ENCODE measurements around the gene GPR160. TPM values are rescaled to one million over a fixed set of nuclear protein-coding genes. Genes with fewer than 3 reads are reported as not detected.

Gene GPR160
- total and polyA plus RNA-seq, 8 donors, result 7.8 to 25.4 (median 13.2) TPM

- Histone ChIP-seq H3K4me3 (peak overlapping the region in 1 of 2 donors; percentile 23), H3K27me3 (no peaks in the 10 kb centered on the region), H3K27ac (peak overlapping the region in 1 of 2 donors; percentile 83), H3K9me3 (no peaks in the 10 kb centered on the region), H3K36me3 (no peaks in the 10 kb centered on the region), H3K4me1 (peaks cover 6 to 43% of the 10 kb centered on the region in 2 donors)
- TF ChIP-seq CTCF (IDR thresholded peaks at IDR 0.05), result no peak
- ATAC-seq (no peak), DNase-seq (no peak)
- intact Hi-C loops (cut with DNase I), result no loop called here
These were observed 35.6 kb upstream of the GPR160 start for GRCh38 chr3:170002231-170002630.

GRCh38 chr3:170002879-170003278 is 34.9 kb upstream of the GPR160 start:
- peaks cover 6 to 50% of the 10 kb centered on the region in 2 donors for H3K4me1 ChIP-seq
- no peaks in the 10 kb centered on the region for H3K36me3 ChIP-seq
- H3K9me3 ChIP-seq, result no peaks in the 10 kb centered on the region
- H3K4me3 ChIP-seq, result peak overlapping the region in 1 of 2 donors; percentile 23
- H3K27me3 ChIP-seq, result no peaks in the 10 kb centered on the region
- TF ChIP-seq CTCF (IDR thresholded peaks at IDR 0.05), result no peak
- intact Hi-C loops (cut with DNase I), result no loop called here
- peak overlapping the region in 1 of 2 donors; percentile 83 for H3K27ac ChIP-seq
- DNase-seq (no peak), ATAC-seq (no peak)

- intact Hi-C loops (cut with DNase I), result no loop called here
- Histone ChIP-seq H3K36me3 (no peaks in the 10 kb centered on the region), H3K4me1 (peaks cover 6 to 45% of the 10 kb centered on the region in 2 donors), H3K27ac (peak overlapping the region in 1 of 2 donors; percentile 83), H3K27me3 (no peaks in the 10 kb centered on the region), H3K9me3 (no peaks in the 10 kb centered on the region), H3K4me3 (no peak overlapping the region)
- DNase-seq (no peak), ATAC-seq (no peak)
- no peak for TF ChIP-seq CTCF (IDR thresholded peaks at IDR 0.05)
These were observed 33.9 kb upstream of the GPR160 start for GRCh38 chr3:170003881-170004356.

GRCh38 chr3:170007031-170007663 is 30.6 kb upstream of the GPR160 start:
- no peak overlapping the region for H3K4me3 ChIP-seq
- H3K36me3 ChIP-seq, result no peaks in the 10 kb centered on the region
- H3K27me3 ChIP-seq, result no peaks in the 10 kb centered on the region
- peaks cover 2 to 38% of the 10 kb centered on the region in 2 donors for H3K4me1 ChIP-seq
- ATAC-seq, result peak; percentile 80
- TF ChIP-seq CTCF (IDR thresholded peaks at IDR 0.05), result no peak
- H3K9me3 ChIP-seq, result no peaks in the 10 kb centered on the region
- peak in 2 of 4 donors; percentile 18 to 51 for DNase-seq
- peak overlapping the region in 1 of 2 donors; percentile 75 for H3K27ac ChIP-seq
- intact Hi-C loops (cut with DNase I), result no loop called here

- H3K4me3 ChIP-seq, result no peak overlapping the region
- no peaks in the 10 kb centered on the region for H3K27me3 ChIP-seq
- H3K36me3 ChIP-seq, result no peaks in the 10 kb centered on the region
- DNase-seq (no peak), ATAC-seq (no peak)
- no peak for TF ChIP-seq CTCF (IDR thresholded peaks at IDR 0.05)
- H3K27ac ChIP-seq, result no peak overlapping the region
- intact Hi-C loops (cut with DNase I), result no loop called here
- peaks cover 0 to 22% of the 10 kb centered on the region in 2 donors for H3K4me1 ChIP-seq
- H3K9me3 ChIP-seq, result no peaks in the 10 kb centered on the region
These were observed 27.3 kb upstream of the GPR160 start for GRCh38 chr3:170010498-170010897.
